Hepatic stellate cell (primary cell): ENCODE measurements around the gene GNB5.

Experiments used
- DNase-seq: peaks from one replicate; pipeline ENCODE4 v3.0.0; 2011; ENCODE audit warnings: low spot score

GNB5 gene

GRCh38 chr15:52140646-52141045 is 50.5 kb downstream of the GNB5 start:
- no peak for DNase-seq

GRCh38 chr15:52139599-52140462 is 51.4 kb downstream of the GNB5 start:
- DNase-seq: peak; percentile 69

- no peak for DNase-seq
Observed at GRCh38 chr15:52137432-52138357, 53.5 kb downstream of the GNB5 start.

- DNase-seq: no peak
Observed at GRCh38 chr15:52136442-52136980, 54.7 kb downstream of the GNB5 start.

- no peak for DNase-seq
Observed at GRCh38 chr15:52134502-52135144, 56.6 kb downstream of the GNB5 start.

- DNase-seq: no peak
Observed at GRCh38 chr15:52133510-52134220, 57.5 kb downstream of the GNB5 start.

- no peak for DNase-seq
Observed at GRCh38 chr15:52132066-52132465, 59.1 kb downstream of the GNB5 start.

- no peak for DNase-seq
Observed at GRCh38 chr15:52128568-52128967, 62.6 kb downstream of the GNB5 start.

GRCh38 chr15:52124270-52124880 is 66.8 kb downstream of the GNB5 start:
- DNase-seq: no peak

- no peak for DNase-seq
Observed at GRCh38 chr15:52121896-52122295, 69.3 kb downstream of the GNB5 start.

- DNase-seq: no peak
Observed at GRCh38 chr15:52121006-52121405, 70.2 kb downstream of the GNB5 start.

GRCh38 chr15:52120488-52120887 is 70.7 kb downstream of the GNB5 start:
- no peak for DNase-seq

GRCh38 chr15:52118969-52119749 is 72.0 kb downstream of the GNB5 start:
- DNase-seq: no peak

- DNase-seq: no peak
Observed at GRCh38 chr15:52117549-52117948, 73.6 kb downstream of the GNB5 start.

GRCh38 chr15:52115598-52116427 is 75.4 kb downstream of the GNB5 start:
- DNase-seq: no peak

GRCh38 chr15:52114261-52115055 is 76.7 kb downstream of the GNB5 start:
- no peak for DNase-seq

GRCh38 chr15:52113708-52114107 is 77.5 kb downstream of the GNB5 start:
- no peak for DNase-seq

GRCh38 chr15:52113235-52113634 is 78.0 kb downstream of the GNB5 start:
- no peak for DNase-seq
